Effector memory CD4-positive, alpha-beta T cell (primary cell): ENCODE results near the gene SPATA46.

Experiments
- DNase-seq, 3 donors: peaks; one replicate each; pipeline ENCODE4 v3.0.0-alpha.2; 2020
- H3K27ac ChIP-seq: 2 replicates; pipeline ENCODE4 v1.7.0; 2013; ENCODE audit warnings: mild to moderate bottlenecking, low read length, moderate library complexity; ENCODE audit not compliant: insufficient read depth, poor library complexity, severe bottlenecking
- H3K27me3 ChIP-seq: replicated peaks from 2 replicates; pipeline ENCODE4 v1.7.0; 2013; ENCODE audit warnings: mild to moderate bottlenecking, low read length; ENCODE audit not compliant: insufficient read depth, control insufficient read depth, poor library complexity, severe bottlenecking
- H3K36me3 ChIP-seq: 2 replicates; pipeline ENCODE4 v1.7.0; 2013; ENCODE audit warnings: mild to moderate bottlenecking, low read length, moderate library complexity; ENCODE audit not compliant: control insufficient read depth, insufficient read depth
- H3K4me1 ChIP-seq: 2 replicates; pipeline ENCODE4 v1.7.0; 2013; ENCODE audit warnings: low read length, mild to moderate bottlenecking; ENCODE audit not compliant: control insufficient read depth, insufficient read depth, poor library complexity, severe bottlenecking
- H3K4me3 ChIP-seq: 2 replicates; pipeline ENCODE4 v1.7.0; 2013; ENCODE audit warnings: low read length, low read depth, mild to moderate bottlenecking; ENCODE audit not compliant: insufficient read depth, poor library complexity, severe bottlenecking
- H3K9me3 ChIP-seq: 2 replicates; pipeline ENCODE4 v1.7.0; 2013; ENCODE audit warnings: mild to moderate bottlenecking, low read length, moderate library complexity; ENCODE audit not compliant: control insufficient read depth

Gene SPATA46

DNA sequence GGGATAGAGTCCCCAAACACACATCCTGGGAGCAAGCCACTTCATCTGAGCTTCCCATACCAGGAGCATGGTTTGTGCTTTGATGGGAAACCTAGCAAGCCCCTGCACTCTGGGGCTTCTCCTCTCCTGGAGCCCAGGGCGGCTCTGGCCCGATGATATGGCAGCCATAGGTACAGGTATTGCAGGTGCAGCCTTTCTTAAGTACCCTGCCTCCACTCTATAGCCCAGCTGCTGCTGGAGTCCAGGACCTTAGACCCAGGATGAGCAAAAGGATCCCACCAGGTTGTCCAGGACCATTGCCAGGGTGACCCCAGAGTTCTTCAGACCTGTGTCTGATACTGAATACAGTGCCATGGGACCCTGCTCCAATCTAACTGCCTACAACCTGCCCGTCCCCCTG is 9.0 kb upstream of the SPATA46 start:
- DNase-seq = no peak
- no peaks in the 10 kb centered on the region for H3K27me3 ChIP-seq
- H3K9me3 ChIP-seq = no peaks in the 10 kb centered on the region
- H3K4me3 ChIP-seq = no peak overlapping the region
- no peak overlapping the region for H3K27ac ChIP-seq
- no peaks in the 10 kb centered on the region for H3K4me1 ChIP-seq
- no peaks in the 10 kb centered on the region for H3K36me3 ChIP-seq

DNA sequence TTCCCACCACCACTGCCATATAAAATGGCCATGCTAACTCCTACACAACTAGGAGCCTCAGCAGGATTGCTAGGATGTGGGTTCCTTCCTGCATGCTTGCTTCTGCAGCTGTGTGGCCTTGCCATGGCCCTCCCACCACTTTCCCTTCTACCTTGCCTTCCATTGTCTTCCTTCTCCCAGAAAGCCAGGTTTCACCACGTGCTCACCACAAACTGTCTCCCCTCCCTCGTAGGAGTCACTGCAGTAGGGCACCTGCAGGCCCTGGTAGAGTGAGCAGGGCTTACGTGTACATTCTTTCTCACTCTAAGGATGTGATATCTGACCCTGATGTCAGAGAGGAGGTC is 8.6 kb upstream of the SPATA46 start:
- no peaks in the 10 kb centered on the region for H3K9me3 ChIP-seq
- DNase-seq = no peak
- H3K36me3 ChIP-seq = no peaks in the 10 kb centered on the region
- H3K27me3 ChIP-seq = no peaks in the 10 kb centered on the region
- no peak overlapping the region for H3K27ac ChIP-seq
- no peak overlapping the region for H3K4me3 ChIP-seq
- H3K4me1 ChIP-seq = no peaks in the 10 kb centered on the region

DNA sequence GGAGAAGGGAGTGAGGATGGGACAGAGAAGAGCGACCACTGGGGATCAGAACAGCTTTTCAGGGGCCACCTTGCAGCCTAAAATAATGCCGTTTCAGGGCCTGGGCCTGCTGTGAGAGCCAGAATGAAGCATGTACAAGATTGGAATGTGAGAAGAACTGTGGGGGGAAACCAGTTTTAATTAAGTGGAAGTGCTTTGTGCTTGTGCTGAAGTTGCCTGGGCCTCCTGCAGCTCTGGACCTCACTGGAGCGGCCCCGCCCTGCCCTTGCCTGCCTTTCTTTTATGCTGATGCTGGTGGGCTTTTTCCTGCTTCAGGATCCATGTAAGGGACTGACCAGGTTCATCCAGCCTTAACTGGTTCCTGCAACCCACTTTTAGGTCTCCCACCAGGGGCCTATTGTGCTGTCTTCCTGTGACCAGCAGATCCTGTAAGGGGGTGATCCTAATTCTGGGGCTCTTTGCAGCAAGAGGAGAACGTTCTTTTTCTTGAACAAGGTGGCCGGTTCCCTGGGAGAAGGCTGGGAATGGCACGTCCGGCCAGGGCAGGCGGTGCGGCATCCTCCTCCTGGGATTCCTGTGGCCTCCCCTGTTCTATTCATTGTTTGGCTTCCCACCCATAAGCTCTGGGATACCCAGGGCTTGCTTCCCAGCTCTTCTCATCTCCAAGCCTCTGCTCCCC is 8.1 kb upstream of the SPATA46 start:
- no peaks in the 10 kb centered on the region for H3K27me3 ChIP-seq
- DNase-seq = no peak
- no peaks in the 10 kb centered on the region for H3K4me1 ChIP-seq
- no peak overlapping the region for H3K27ac ChIP-seq
- H3K4me3 ChIP-seq = no peak overlapping the region
- no peaks in the 10 kb centered on the region for H3K36me3 ChIP-seq
- H3K9me3 ChIP-seq = no peaks in the 10 kb centered on the region

DNA sequence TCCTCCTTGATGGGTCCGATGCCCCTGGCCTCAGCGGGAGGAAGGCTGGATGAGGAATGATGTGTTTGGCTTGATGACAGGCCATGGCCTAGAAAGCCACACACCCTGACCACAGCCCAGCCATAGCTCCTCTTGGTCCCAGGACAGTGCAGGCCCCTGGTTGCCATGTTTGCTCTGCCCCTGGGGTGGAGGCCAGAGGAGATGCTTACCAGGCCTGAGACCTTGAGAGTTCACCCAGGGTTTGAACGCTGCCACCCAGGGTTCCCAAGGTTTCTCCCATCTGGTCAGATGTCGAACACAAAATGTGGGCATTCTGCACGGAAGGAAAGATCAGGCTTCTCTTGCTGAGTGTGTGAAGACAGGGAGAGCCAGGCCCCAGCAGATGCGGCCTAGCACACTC is 7.5 kb upstream of the SPATA46 start:
- H3K4me3 ChIP-seq = no peak overlapping the region
- H3K27me3 ChIP-seq = no peaks in the 10 kb centered on the region
- H3K9me3 ChIP-seq = no peaks in the 10 kb centered on the region
- H3K27ac ChIP-seq = no peak overlapping the region
- no peaks in the 10 kb centered on the region for H3K4me1 ChIP-seq
- no peak for DNase-seq
- no peaks in the 10 kb centered on the region for H3K36me3 ChIP-seq

DNA sequence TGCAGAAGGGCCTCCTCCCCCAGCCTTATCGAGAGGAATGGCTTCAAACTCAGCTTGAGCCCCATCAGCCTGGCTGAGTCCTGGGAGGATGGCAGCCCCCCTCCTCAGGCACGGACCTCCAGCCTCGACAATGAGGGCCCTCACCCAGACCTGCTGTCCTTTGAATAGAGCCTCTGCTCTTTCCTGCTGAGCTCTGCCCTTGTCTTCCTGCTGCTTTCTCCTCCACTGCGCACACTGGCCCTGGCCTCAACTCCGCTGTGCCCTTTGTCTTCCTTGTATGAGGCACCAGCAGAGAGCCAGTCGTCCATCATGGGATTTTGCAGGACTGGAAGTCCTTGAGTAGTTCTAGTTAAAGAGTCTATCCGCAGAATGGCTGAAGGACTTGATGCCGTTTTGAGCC is 6.9 kb upstream of the SPATA46 start:
- no peaks in the 10 kb centered on the region for H3K27me3 ChIP-seq
- H3K36me3 ChIP-seq = no peaks in the 10 kb centered on the region
- no peaks in the 10 kb centered on the region for H3K4me1 ChIP-seq

DNA sequence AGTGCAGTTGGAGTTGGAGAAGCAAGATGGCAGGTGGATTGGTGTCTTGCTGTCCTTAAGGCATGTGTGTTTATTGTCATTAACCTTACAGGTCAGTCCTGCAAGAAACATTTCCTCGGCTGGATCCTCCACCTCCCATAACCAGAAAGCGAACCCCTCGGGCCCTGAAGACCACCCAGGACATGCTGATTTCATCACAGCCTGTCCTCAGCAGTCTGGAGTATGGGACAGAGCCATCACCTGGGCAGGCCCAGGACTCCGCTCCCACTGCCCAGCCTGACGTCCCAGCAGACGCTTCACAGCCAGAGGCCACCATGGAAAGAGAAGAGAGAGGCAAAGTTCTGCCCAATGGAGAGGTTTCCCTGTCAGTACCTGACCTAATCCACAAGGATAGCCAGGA is 6.4 kb upstream of the SPATA46 start:
- Histone ChIP-seq H3K4me1 (no peaks in the 10 kb centered on the region), H3K27ac (no peak overlapping the region), H3K27me3 (no peaks in the 10 kb centered on the region), H3K4me3 (no peak overlapping the region), H3K36me3 (no peaks in the 10 kb centered on the region), H3K9me3 (no peaks in the 10 kb centered on the region)
- DNase-seq = no peak

More for the DNA sequence above, 6.9 kb upstream of the SPATA46 start:
- DNase-seq = no peak
- H3K9me3 ChIP-seq = no peaks in the 10 kb centered on the region
- no peak overlapping the region for H3K4me3 ChIP-seq
- no peak overlapping the region for H3K27ac ChIP-seq

DNA sequence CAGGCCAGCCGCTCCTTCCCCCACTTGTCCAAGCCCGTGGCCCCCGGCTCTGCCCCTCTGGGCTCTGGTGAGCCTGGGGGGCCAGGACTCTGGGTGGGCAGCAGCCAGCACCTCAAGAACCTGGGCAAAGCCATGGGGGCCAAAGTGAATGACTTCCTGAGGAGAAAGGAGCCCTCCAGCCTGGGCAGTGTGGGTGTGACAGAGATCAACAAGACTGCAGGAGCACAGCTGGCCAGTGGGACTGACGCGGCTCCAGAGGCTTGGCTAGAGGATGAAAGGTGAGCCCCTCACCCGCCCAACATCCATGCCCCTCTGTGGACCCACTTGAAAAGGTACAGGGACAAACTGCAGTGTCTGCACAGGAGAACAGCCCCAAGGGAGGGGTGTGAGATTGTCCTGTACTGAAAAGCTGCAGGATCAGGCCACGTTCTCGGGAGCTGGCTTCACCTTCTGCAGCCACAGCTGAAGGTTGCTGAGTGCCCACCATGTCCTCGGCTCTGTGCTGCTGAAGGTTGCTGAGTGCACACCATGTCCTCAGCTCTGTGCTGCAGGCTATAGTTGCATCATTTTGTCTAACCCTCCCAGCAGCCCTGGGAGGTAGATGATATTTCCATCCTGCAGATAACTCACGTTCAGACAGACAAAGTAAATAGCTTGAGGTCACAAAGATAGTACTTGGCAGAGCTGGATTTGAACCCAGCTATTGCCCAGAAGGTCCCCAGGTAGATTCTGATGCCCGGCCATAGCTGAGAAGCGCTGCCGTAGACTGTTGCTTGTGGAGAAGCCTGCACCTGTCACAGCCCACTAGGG is 5.5 kb upstream of the SPATA46 start:
- H3K27me3 ChIP-seq = no peaks in the 10 kb centered on the region
- H3K4me1 ChIP-seq = no peaks in the 10 kb centered on the region
- H3K9me3 ChIP-seq = no peaks in the 10 kb centered on the region
- no peaks in the 10 kb centered on the region for H3K36me3 ChIP-seq
- no peak for DNase-seq
- H3K4me3 ChIP-seq = no peak overlapping the region
- no peak overlapping the region for H3K27ac ChIP-seq

DNA sequence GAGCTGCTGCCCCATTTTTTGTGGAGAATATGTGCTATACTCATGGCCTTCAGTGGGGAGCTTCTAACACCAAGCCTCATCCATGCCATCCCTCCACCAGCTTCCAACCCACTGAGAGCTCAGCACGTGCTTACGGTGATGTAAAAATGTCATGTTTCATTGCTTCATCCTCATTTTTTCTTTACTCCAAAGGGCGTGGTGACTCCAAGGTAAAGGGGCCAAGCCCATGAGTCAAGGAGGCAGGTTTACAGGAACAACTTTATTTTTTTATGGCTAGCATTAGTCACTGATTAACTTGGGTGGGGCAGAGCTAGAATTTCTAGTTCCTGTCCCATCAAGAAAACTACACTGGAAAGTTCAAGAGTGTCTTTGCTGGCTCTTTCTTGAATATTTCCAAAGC is 4.7 kb upstream of the SPATA46 start, which contains the start of gene C1orf226:
Gene C1orf226 (plus strand): TSS at position 346 of the 400 bp plus-strand sequence. CDS start 174 bp downstream, outside the sequence.
- H3K27me3 ChIP-seq = no peaks in the 10 kb centered on the region
- no peak within 1 kb of the TSS for H3K4me3 ChIP-seq
- no peaks in the 10 kb centered on the region for H3K9me3 ChIP-seq
- no peak for DNase-seq
- H3K4me1 ChIP-seq = no peaks in the 10 kb centered on the region
- no peaks in the 10 kb centered on the region for H3K36me3 ChIP-seq
- no peak within 1 kb of the TSS for H3K27ac ChIP-seq

DNA sequence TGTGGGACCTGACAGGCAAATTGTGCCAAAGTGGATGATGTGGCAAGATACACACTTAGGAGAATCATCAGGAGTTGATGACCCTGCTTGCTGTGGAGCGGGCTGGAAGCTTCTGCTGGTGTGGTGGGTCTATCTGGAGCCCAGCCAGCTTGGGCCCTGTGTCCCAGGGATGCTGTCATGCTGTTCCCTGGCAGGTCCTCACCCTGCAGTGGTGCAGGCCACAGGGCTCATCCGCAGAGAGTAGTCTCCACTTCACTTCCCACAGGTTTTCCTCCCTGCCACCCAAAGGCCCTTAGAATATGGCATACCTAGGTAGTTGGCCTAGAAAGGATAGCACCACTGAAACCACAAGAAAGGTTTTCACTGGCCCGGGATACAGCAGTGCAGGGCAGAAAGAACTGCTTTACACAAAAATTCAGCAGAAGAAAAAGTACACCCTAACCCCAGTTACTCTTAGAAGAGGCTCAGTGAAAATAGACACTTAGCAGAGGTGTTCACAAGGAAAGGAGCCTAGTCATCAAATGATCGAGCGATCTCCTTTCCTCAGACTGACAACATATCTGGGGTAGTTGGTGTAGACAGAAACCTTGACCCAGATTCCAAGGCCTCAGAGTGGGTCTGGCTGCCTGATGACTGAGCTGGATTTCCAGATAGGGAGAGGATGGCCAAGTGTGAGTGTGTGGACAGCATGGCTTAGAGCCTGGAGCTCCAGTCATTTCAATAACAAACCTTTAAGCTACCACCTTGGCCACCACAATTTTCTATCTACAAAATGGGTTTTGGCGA is 3.6 kb upstream of the SPATA46 start:
- Histone ChIP-seq H3K36me3 (no peaks in the 10 kb centered on the region), H3K27ac (no peak overlapping the region), H3K9me3 (no peaks in the 10 kb centered on the region), H3K4me3 (no peak overlapping the region), H3K27me3 (no peaks in the 10 kb centered on the region), H3K4me1 (no peaks in the 10 kb centered on the region)
- DNase-seq = no peak

DNA sequence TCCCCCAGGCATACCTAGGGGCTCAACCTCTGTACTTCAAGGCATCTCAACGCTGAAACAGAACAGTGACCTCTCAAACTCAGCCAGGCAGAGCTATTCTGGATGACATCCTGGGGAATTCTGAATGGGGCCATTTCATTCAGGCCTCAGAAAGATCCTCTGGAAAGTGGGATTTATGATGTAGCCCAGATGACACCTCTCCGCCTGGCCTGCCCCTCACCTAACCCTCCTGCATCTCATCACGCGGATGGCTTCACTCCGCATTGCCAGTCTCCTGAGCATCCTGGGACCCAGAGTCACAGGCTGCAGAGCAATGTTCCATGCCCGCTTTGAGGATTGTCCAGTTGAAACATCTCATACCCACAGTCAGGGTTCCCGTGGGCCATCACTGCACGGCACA is 1.2 kb downstream of the SPATA46 start:
- H3K27ac ChIP-seq = no peak overlapping the region
- no peaks in the 10 kb centered on the region for H3K36me3 ChIP-seq
- DNase-seq = no peak
- no peaks in the 10 kb centered on the region for H3K27me3 ChIP-seq
- H3K9me3 ChIP-seq = no peaks in the 10 kb centered on the region
- H3K4me3 ChIP-seq = no peak overlapping the region
- no peaks in the 10 kb centered on the region for H3K4me1 ChIP-seq
